MM.1S (cell line): ENCODE measurements around the gene SP3.

Experiments
- DNase-seq: peaks from one replicate; pipeline ENCODE4 v3.0.0-alpha.2; 2015
- H2AFZ ChIP-seq: fragments of 300-600 bp; sonication (generic); 2 replicates; pipeline ENCODE4 v1.6.0; 2016; ENCODE audit warnings: antibody characterized with exemption, low read length
- H3F3A ChIP-seq: fragments of 300-600 bp; sonication (generic); 2 replicates; pipeline ENCODE4 v1.6.1; 2016; ENCODE audit warnings: mild to moderate bottlenecking, antibody characterized with exemption, low read length, moderate library complexity, mixed read lengths; ENCODE audit not compliant: insufficient read depth
- H3K27ac ChIP-seq: fragments of 300-600 bp; sonication (generic); 2 replicates; pipeline ENCODE4 v1.5.1; 2016; ENCODE audit warnings: mild to moderate bottlenecking, low read length
- H3K27me3 ChIP-seq: fragments of 300-600 bp; sonication (generic); replicated peaks from 2 replicates; pipeline ENCODE4 v1.6.0; 2016; ENCODE audit warnings: low read length; ENCODE audit not compliant: insufficient read depth
- H3K36me3 ChIP-seq: fragments of 300-600 bp; sonication (generic); replicated peaks from 2 replicates; pipeline ENCODE4 v1.6.1; 2016; ENCODE audit warnings: mild to moderate bottlenecking, low read length, mixed read lengths; ENCODE audit not compliant: insufficient read depth
- H3K4me1 ChIP-seq: fragments of 300-600 bp; sonication (generic); 2 replicates; pipeline ENCODE4 v1.6.1; 2016; ENCODE audit warnings: low read length, mixed read lengths
- H3K4me2 ChIP-seq: fragments of 300-600 bp; sonication (generic); 2 replicates; pipeline ENCODE4 v1.6.0; 2016; ENCODE audit warnings: low read depth, low read length
- H3K4me3 ChIP-seq: fragments of 300-600 bp; sonication (generic); 2 replicates; pipeline ENCODE4 v1.5.1; 2016; ENCODE audit warnings: low read length, mixed read lengths
- H3K79me2 ChIP-seq: fragments of 300-600 bp; sonication (generic); 2 replicates; pipeline ENCODE4 v1.6.1; 2016; ENCODE audit warnings: mixed run types, low read length, mixed read lengths
- H3K9ac ChIP-seq: fragments of 300-600 bp; sonication (generic); 2 replicates; pipeline ENCODE4 v1.6.1; 2016; ENCODE audit warnings: low read length, mixed read lengths
- H3K9me2 ChIP-seq: fragments of 300-600 bp; sonication (generic); replicated peaks from 2 replicates; pipeline ENCODE4 v1.6.1; 2016; ENCODE audit warnings: mild to moderate bottlenecking, low read length, mixed read lengths; ENCODE audit not compliant: insufficient read depth
- H3K9me3 ChIP-seq: fragments of 300-600 bp; sonication (generic); replicated peaks from 2 replicates; pipeline ENCODE4 v1.6.1; 2016; ENCODE audit warnings: mild to moderate bottlenecking, low read length, mixed read lengths; ENCODE audit not compliant: insufficient read depth
- H4K20me1 ChIP-seq: fragments of 300-600 bp; sonication (generic); 2 replicates; pipeline ENCODE4 v1.6.1; 2016; ENCODE audit warnings: mild to moderate bottlenecking, low read length, moderate library complexity, mixed read lengths; ENCODE audit not compliant: insufficient read depth
- EZH2 ChIP-seq: fragments of 300-600 bp; sonication (generic); optimal IDR thresholded peaks from 2 replicates; pipeline ENCODE3; 2017; ENCODE audit warnings: low read depth, mild to moderate bottlenecking, antibody characterized with exemption, low read length, mixed read lengths
- EZH2phosphoT487 ChIP-seq: fragments of 300-600 bp; sonication (generic); IDR thresholded peaks from 2 replicates; pipeline ENCODE4 v1.6.1; 2018; ENCODE audit warnings: antibody characterized with exemption, low read length
- TF ChIP-seq, protein P1 (sequence below): fragments of 300-600 bp; sonication (generic); IDR thresholded peaks from 2 replicates; pipeline ENCODE4 v1.5.1; 2016; ENCODE audit warnings: antibody characterized with exemption, low read length, mixed read lengths

The SP3 gene

DNA sequence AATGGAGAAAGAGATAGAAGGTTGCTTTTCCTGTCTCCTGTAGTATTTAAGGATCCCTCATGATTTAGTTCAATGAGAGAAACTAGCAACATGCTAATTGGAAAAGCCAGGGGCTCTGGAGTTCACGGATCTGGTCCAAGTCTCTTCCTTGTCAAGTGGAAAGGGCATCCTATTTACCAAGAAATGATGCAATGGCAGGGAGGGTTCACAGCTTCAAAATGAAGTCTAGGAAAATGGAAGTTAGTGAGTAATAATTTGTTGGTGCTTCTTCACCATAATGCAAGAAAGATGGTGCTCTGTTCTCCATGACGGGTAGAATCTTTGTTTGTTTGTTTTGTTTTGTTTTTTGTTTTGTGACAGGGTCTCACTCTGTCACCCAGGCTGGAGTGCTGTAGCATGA is 34.6 kb upstream of the SP3 start:
- no peaks in the 10 kb centered on the region for H3K9me2 ChIP-seq
- H3K9ac ChIP-seq: no peak overlapping the region
- H3K4me2 ChIP-seq: no peak overlapping the region
- no peak overlapping the region for H3K27ac ChIP-seq
- no peaks in the 10 kb centered on the region for H3K79me2 ChIP-seq
- peaks cover 8% of the 10 kb centered on the region; the same call in 1 of the 2 replicates for H3F3A ChIP-seq
- TF ChIP-seq, protein P1, sequence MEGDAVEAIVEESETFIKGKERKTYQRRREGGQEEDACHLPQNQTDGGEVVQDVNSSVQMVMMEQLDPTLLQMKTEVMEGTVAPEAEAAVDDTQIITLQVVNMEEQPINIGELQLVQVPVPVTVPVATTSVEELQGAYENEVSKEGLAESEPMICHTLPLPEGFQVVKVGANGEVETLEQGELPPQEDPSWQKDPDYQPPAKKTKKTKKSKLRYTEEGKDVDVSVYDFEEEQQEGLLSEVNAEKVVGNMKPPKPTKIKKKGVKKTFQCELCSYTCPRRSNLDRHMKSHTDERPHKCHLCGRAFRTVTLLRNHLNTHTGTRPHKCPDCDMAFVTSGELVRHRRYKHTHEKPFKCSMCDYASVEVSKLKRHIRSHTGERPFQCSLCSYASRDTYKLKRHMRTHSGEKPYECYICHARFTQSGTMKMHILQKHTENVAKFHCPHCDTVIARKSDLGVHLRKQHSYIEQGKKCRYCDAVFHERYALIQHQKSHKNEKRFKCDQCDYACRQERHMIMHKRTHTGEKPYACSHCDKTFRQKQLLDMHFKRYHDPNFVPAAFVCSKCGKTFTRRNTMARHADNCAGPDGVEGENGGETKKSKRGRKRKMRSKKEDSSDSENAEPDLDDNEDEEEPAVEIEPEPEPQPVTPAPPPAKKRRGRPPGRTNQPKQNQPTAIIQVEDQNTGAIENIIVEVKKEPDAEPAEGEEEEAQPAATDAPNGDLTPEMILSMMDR: no peak
- TF ChIP-seq EZH2phosphoT487: no peak
- no peak for TF ChIP-seq EZH2
- H3K4me1 ChIP-seq: peaks cover 27% of the 10 kb centered on the region
- H4K20me1 ChIP-seq: no peaks in the 10 kb centered on the region
- H3K27me3 ChIP-seq: no peaks in the 10 kb centered on the region
- no peaks in the 10 kb centered on the region for H3K9me3 ChIP-seq
- DNase-seq: no peak
- H3K4me3 ChIP-seq: no peak overlapping the region
- H3K36me3 ChIP-seq: no peaks in the 10 kb centered on the region
- H2AFZ ChIP-seq: no peak overlapping the region

DNA sequence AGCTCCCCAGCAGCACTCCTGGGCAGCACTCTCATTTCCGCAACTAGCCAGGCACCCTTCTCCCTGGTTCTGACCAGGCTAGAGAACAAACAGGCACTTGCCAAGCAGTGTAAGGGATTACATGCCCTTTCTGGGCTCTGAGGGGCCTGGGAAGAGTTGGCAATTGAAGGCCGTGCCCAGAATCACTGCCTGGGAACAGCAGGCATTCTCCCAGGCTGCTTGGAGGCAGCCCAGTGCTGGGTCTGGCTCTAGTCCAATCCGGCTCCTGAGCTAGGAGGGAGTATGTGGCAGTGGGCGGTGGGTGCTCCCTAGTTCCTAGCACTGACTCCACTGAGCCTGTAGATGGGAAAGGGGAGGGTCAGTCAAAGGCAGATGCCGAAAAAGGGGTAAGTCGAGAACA is 34.1 kb upstream of the SP3 start:
- H3K4me1 ChIP-seq: peaks cover 27% of the 10 kb centered on the region
- no peaks in the 10 kb centered on the region for H4K20me1 ChIP-seq
- H3K9ac ChIP-seq: no peak overlapping the region
- peaks cover 8% of the 10 kb centered on the region; the same call in 1 of the 2 replicates for H3F3A ChIP-seq
- no peak for TF ChIP-seq EZH2phosphoT487
- no peak for TF ChIP-seq EZH2
- TF ChIP-seq, protein P1: no peak
- no peaks in the 10 kb centered on the region for H3K79me2 ChIP-seq
- H3K27me3 ChIP-seq: no peaks in the 10 kb centered on the region
- DNase-seq: no peak
- no peak overlapping the region for H3K27ac ChIP-seq
- no peak overlapping the region for H2AFZ ChIP-seq
- H3K36me3 ChIP-seq: no peaks in the 10 kb centered on the region
- H3K4me2 ChIP-seq: no peak overlapping the region
- H3K9me2 ChIP-seq: no peaks in the 10 kb centered on the region
- H3K4me3 ChIP-seq: no peak overlapping the region
- no peaks in the 10 kb centered on the region for H3K9me3 ChIP-seq

DNA sequence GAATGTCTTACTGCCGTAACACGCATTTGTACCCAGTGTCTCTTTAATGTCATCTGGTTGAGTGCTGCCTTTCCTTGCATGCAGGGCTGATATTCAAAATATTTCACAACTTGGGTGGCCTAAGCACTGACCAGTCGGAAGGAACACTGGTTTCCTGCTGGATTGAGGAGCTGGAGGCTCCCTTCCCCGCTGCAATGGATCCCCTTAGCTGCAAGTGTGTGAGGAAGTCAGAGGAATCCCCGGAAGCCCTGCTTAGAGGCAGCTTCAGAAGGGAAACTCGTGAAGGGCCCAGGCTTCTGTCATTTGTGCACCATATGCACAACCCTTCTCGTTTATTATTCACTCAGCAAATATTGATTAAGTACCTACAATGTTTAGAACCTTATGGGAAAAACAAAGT is 33.2 kb upstream of the SP3 start:
- H3F3A ChIP-seq: peaks cover 8% of the 10 kb centered on the region; the same call in 1 of the 2 replicates
- no peak overlapping the region for H2AFZ ChIP-seq
- H4K20me1 ChIP-seq: no peaks in the 10 kb centered on the region
- H3K79me2 ChIP-seq: no peaks in the 10 kb centered on the region
- TF ChIP-seq EZH2phosphoT487 (no peak), EZH2 (no peak)
- TF ChIP-seq, protein P1: no peak
- no peaks in the 10 kb centered on the region for H3K27me3 ChIP-seq
- H3K4me2 ChIP-seq: no peak overlapping the region
- H3K9me3 ChIP-seq: no peaks in the 10 kb centered on the region
- no peak overlapping the region for H3K27ac ChIP-seq
- H3K4me1 ChIP-seq: peaks cover 27% of the 10 kb centered on the region
- no peak overlapping the region for H3K4me3 ChIP-seq
- no peak for DNase-seq
- no peaks in the 10 kb centered on the region for H3K36me3 ChIP-seq
- no peaks in the 10 kb centered on the region for H3K9me2 ChIP-seq
- no peak overlapping the region for H3K9ac ChIP-seq
